ENCODE results near the gene PARD3. TPM values are rescaled to one million over a fixed set of nuclear protein-coding genes. Genes with fewer than 3 reads are reported as not detected.

The PARD3 gene
- total RNA-seq, 4 donors from 2014 or later, result 115 to 226 (median 141) TPM

GRCh38 chr10:34557173-34557572 is 257.9 kb downstream of the PARD3 start:
- H3K4me3 ChIP-seq, result no peak overlapping the region
- H3K4me1 ChIP-seq, result no peaks in the 10 kb centered on the region
- DNase-seq (ENCODE audit: low spot score in 2 of 2), result no peak
- WGBS, result 97% methylated on average over 6 of the region's 6 CpGs
- H3K27me3 ChIP-seq, result no peaks in the 10 kb centered on the region
- H3K27ac ChIP-seq, result no peak overlapping the region
- TF ChIP-seq EP300 (IDR thresholded peaks at IDR 0.05) (no peak), POLR2AphosphoS5 (IDR thresholded peaks at IDR 0.05) (no peak), CTCF (IDR thresholded peaks at IDR 0.05) (no peak), POLR2A (IDR thresholded peaks at IDR 0.05) (no peak)
- H3K9me3 ChIP-seq, result no peaks in the 10 kb centered on the region
- H3K36me3 ChIP-seq, result no peaks in the 10 kb centered on the region

GRCh38 chr10:34555653-34556052 is 259.4 kb downstream of the PARD3 start:
- H3K4me1 ChIP-seq, result no peaks in the 10 kb centered on the region
- TF ChIP-seq POLR2AphosphoS5 (IDR thresholded peaks at IDR 0.05) (no peak), POLR2A (IDR thresholded peaks at IDR 0.05) (no peak), CTCF (IDR thresholded peaks at IDR 0.05) (no peak), EP300 (IDR thresholded peaks at IDR 0.05) (no peak)
- no peaks in the 10 kb centered on the region for H3K27me3 ChIP-seq
- no peak overlapping the region for H3K4me3 ChIP-seq
- no peak for DNase-seq (ENCODE audit: low spot score in 2 of 2)
- WGBS, result 92% methylated on average over 1 of the region's 1 CpG
- H3K36me3 ChIP-seq, result no peaks in the 10 kb centered on the region
- no peak overlapping the region for H3K27ac ChIP-seq
- no peaks in the 10 kb centered on the region for H3K9me3 ChIP-seq

GRCh38 chr10:34553747-34554146 is 261.3 kb downstream of the PARD3 start:
- Histone ChIP-seq H3K4me3 (no peak overlapping the region), H3K4me1 (no peaks in the 10 kb centered on the region), H3K36me3 (no peaks in the 10 kb centered on the region), H3K27ac (no peak overlapping the region), H3K27me3 (no peaks in the 10 kb centered on the region), H3K9me3 (no peaks in the 10 kb centered on the region)
- TF ChIP-seq EP300 (IDR thresholded peaks at IDR 0.05) (no peak), CTCF (IDR thresholded peaks at IDR 0.05) (no peak), POLR2AphosphoS5 (IDR thresholded peaks at IDR 0.05) (no peak), POLR2A (IDR thresholded peaks at IDR 0.05) (no peak)
- WGBS, result 86% methylated on average over 1 of the region's 1 CpG
- no peak for DNase-seq (ENCODE audit: low spot score in 2 of 2)

DNA sequence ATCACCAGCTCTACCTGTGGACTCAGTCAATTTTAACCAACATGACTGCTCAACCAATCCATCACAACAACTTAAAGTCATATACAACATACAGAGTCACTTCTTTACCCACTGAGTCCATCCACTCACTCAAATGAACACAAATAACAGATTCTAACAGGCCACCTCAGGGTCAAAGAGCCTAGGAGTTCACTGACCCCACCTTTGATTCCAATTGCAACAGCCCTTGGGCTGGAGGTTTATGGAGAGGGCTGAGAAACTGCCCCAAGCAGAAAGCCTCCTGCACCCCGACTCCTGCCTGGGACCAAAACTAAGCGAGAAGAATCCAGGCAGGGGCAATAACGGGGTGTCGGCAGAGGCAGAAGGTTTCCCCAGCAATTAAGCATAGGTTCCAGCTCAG is 263.8 kb downstream of the PARD3 start:
- 100% methylated on average over 4 of the region's 4 CpGs for WGBS
- no peak overlapping the region for H3K4me3 ChIP-seq
- H3K9me3 ChIP-seq, result no peaks in the 10 kb centered on the region
- H3K27ac ChIP-seq, result no peak overlapping the region
- no peaks in the 10 kb centered on the region for H3K27me3 ChIP-seq
- H3K36me3 ChIP-seq, result no peaks in the 10 kb centered on the region
- DNase-seq (ENCODE audit: low spot score in 2 of 2), result no peak
- TF ChIP-seq POLR2A (IDR thresholded peaks at IDR 0.05) (no peak), POLR2AphosphoS5 (IDR thresholded peaks at IDR 0.05) (no peak), CTCF (IDR thresholded peaks at IDR 0.05) (no peak), EP300 (IDR thresholded peaks at IDR 0.05) (no peak)
- no peaks in the 10 kb centered on the region for H3K4me1 ChIP-seq

- H3K27me3 ChIP-seq, result no peaks in the 10 kb centered on the region
- H3K4me1 ChIP-seq, result no peaks in the 10 kb centered on the region
- DNase-seq (ENCODE audit: low spot score in 2 of 2), result no peak
- H3K9me3 ChIP-seq, result no peaks in the 10 kb centered on the region
- no peak overlapping the region for H3K4me3 ChIP-seq
- 92% methylated on average over 9 of the region's 9 CpGs for WGBS
- H3K36me3 ChIP-seq, result no peaks in the 10 kb centered on the region
- no peak overlapping the region for H3K27ac ChIP-seq
- no peak for TF ChIP-seq CTCF (IDR thresholded peaks at IDR 0.05)
- no peak for TF ChIP-seq POLR2A (IDR thresholded peaks at IDR 0.05)
- no peak for TF ChIP-seq EP300 (IDR thresholded peaks at IDR 0.05)
- no peak for TF ChIP-seq POLR2AphosphoS5 (IDR thresholded peaks at IDR 0.05)
These were observed 265.1 kb downstream of the PARD3 start for GRCh38 chr10:34549953-34550352.
